GM12878 (cell line): ENCODE data around the gene AIRE. TPM values are rescaled to one million over a fixed set of nuclear protein-coding genes. Genes with fewer than 3 reads are reported as not detected.

Experiments used
- ATAC-seq: fragments of 200-7000 bp; cut with Tn5 transposase; 3 replicates; pipeline ENCODE4 v1.9.1; 2020; ENCODE audit warnings: mild to moderate bottlenecking, moderate library complexity
- BruUV-seq: library from RNA; stranded (reverse); fragments of 400-500 nt; replicated peaks from 2 replicates; lab custom pipeline; 2021; lab: Mats Ljungman, UMichigan
- CTCF ChIA-PET: fragments of 300-600 bp; sonication (Branson Sonifier 250); formaldehyde crosslinking; extraction: SDS; loops from one replicate; lab custom pipeline; 2021; ENCODE audit warnings: inconsistent platforms; lab: Yijun Ruan, JAX
- POLR2A ChIA-PET: fragments of 350-600 bp; formaldehyde crosslinking; extraction: SDS; loops from one replicate; lab custom pipeline; 2021; ENCODE audit warnings: inconsistent platforms; lab: Charles Lee
- RAD21 ChIA-PET: fragments of 300-600 bp; sonication (Branson Sonifier 250); formaldehyde crosslinking; loops from one replicate; lab custom pipeline; 2023; ENCODE audit warnings: antibody characterized with exemption; ENCODE audit not compliant: unreplicated experiment; lab: Charles Lee
- SMC1A ChIA-PET: fragments of 300-600 bp; sonication (Branson Sonifier 250); formaldehyde crosslinking; loops from one replicate; lab custom pipeline; 2023; ENCODE audit not compliant: unreplicated experiment, uncharacterized antibody; lab: Charles Lee
- DNase-seq: peaks from one replicate; pipeline ENCODE4 v3.0.0-alpha.2; 2011; ENCODE audit warnings: low read depth, low spot score
- FAIRE-seq: peaks from 3 replicates; lab custom pipeline; 2011; peaks lifted over from hg19 to GRCh38; lab: Jason Lieb, UNC
- H2AFZ ChIP-seq: 2 replicates; pipeline ENCODE4 v1.6.0; 2011; ENCODE audit warnings: low read depth, low read length, control low read depth; ENCODE audit not compliant: control insufficient read depth
- H3K27ac ChIP-seq: 2 replicates; pipeline ENCODE4 v1.5.1; 2011; ENCODE audit warnings: control low read depth; ENCODE audit not compliant: control insufficient read depth, insufficient read depth
- H3K27me3 ChIP-seq, 2 experiments: replicated peaks in 1 of 2; 2 replicates each; pipeline versions ENCODE4 v1.6.0 to v1.6.1; 2011; ENCODE audit warnings: low read length in 1 of 2; ENCODE audit not compliant: control insufficient read depth in 2 of 2, insufficient read depth in 2 of 2
- H3K36me3 ChIP-seq, 2 experiments: 2 replicates each; pipeline ENCODE4 v1.5.1; 2011; ENCODE audit warnings: low read length in 1 of 2; ENCODE audit not compliant: control insufficient read depth in 2 of 2, insufficient read depth in 2 of 2
- H3K4me1 ChIP-seq: 2 replicates; pipeline ENCODE4 v1.6.1; 2011; ENCODE audit warnings: mild to moderate bottlenecking, low read length, moderate library complexity, mixed read lengths; ENCODE audit not compliant: control insufficient read depth, insufficient read depth
- H3K4me2 ChIP-seq: 2 replicates; pipeline ENCODE4 v1.6.0; 2011; ENCODE audit warnings: control low read depth; ENCODE audit not compliant: control insufficient read depth, insufficient read depth
- H3K4me3 ChIP-seq: fragments of 200-600 bp; sonication (generic); 2 replicates; pipeline ENCODE4 v1.5.1; 2016
- H3K79me2 ChIP-seq: 2 replicates; pipeline ENCODE4 v1.6.0; 2011; ENCODE audit warnings: low read length; ENCODE audit not compliant: control insufficient read depth, insufficient read depth
- H3K9ac ChIP-seq: 2 replicates; pipeline ENCODE4 v1.8.0; 2011; ENCODE audit warnings: low read length, control low read depth, mixed read lengths; ENCODE audit not compliant: control insufficient read depth, insufficient read depth
- H3K9me3 ChIP-seq: replicated peaks from 3 replicates; pipeline ENCODE4 v1.5.1; 2011; ENCODE audit warnings: mild to moderate bottlenecking, low read length; ENCODE audit not compliant: control insufficient read depth, insufficient read depth
- H4K20me1 ChIP-seq: 2 replicates; pipeline ENCODE4 v1.6.0; 2011; ENCODE audit not compliant: control insufficient read depth, insufficient read depth
- CBX5 ChIP-seq: sonication (generic); IDR thresholded peaks from 2 replicates; pipeline ENCODE4 v1.6.1; 2016; ENCODE audit warnings: low read depth, moderate library complexity, mild to moderate bottlenecking, inconsistent platforms
- CREB1 ChIP-seq: IDR thresholded peaks from 2 replicates; pipeline ENCODE4 v1.6.1; 2012; ENCODE audit warnings: low read depth, mild to moderate bottlenecking, inconsistent platforms
- DPF2 ChIP-seq: fragments of 450-650 bp; IDR thresholded peaks from 2 replicates; pipeline ENCODE4 v1.6.1; 2017; ENCODE audit warnings: mild to moderate bottlenecking
- MEF2A ChIP-seq: IDR thresholded peaks from 2 replicates; pipeline ENCODE4 v1.6.1; 2011; ENCODE audit warnings: low read depth, mild to moderate bottlenecking, low read length, moderate library complexity; ENCODE audit not compliant: insufficient read depth
- PAX5 ChIP-seq: IDR thresholded peaks from 2 replicates; pipeline ENCODE4 v1.6.1; 2011; ENCODE audit warnings: low read depth, low read length, borderline replicate concordance
- POLR2A ChIP-seq: IDR thresholded peaks from 2 replicates; pipeline ENCODE4 v1.6.1; 2011; ENCODE audit warnings: low read depth, mild to moderate bottlenecking, low read length
- SRF ChIP-seq, 2 experiments: IDR thresholded peaks; 2 replicates each; pipeline ENCODE4 v1.6.1; 2011; ENCODE audit warnings: low read depth in 2 of 2, low read length in 2 of 2, mild to moderate bottlenecking in 1 of 2, moderate library complexity in 1 of 2
- YBX1 ChIP-seq: fragments of 450-650 bp; IDR thresholded peaks from 2 replicates; pipeline ENCODE4 v1.6.1; 2016; ENCODE audit warnings: antibody characterized with exemption
- ZNF207 ChIP-seq: fragments of 450-650 bp; IDR thresholded peaks from 2 replicates; pipeline ENCODE4 v1.6.1; 2014; ENCODE audit warnings: antibody characterized with exemption, mild to moderate bottlenecking, borderline replicate concordance
- ZSCAN29 ChIP-seq: fragments of 450-650 bp; IDR thresholded peaks from 2 replicates; pipeline ENCODE4 v1.6.1; 2017; ENCODE audit warnings: mild to moderate bottlenecking, moderate library complexity
- WGBS: methylation state at CpG from one replicate; pipeline ENCODE4 v1.1.6; 2016; ENCODE audit warnings: low lambda C conversion rate; ENCODE audit not compliant: insufficient replicate concordance, insufficient coverage; ENCODE audit errors: missing lambda C conversion rate; 5-methylcytosine and 5-hydroxymethylcytosine counted together
- in situ Hi-C: fragments of 300-500 bp; cut with MboI; formaldehyde crosslinking; loops from 9 replicates; pipeline ENCODE4 v1.14.3; 2018; ENCODE audit warnings: mixed read lengths
- intact Hi-C: fragments of 100-400 bp; cut with micrococcal nuclease; formaldehyde crosslinking; loops from one replicate; pipeline ENCODE4 v1.14.2; 2022; ENCODE audit not compliant: unreplicated experiment
- polyA plus RNA-seq, 11 experiments: library from polyadenylated mRNA; depleted of rRNA in 4 of 11; unstranded in 6 of 11; stranded (reverse) in 5 of 11; fragments of >200 nt; fragmentation: Nextera tagmentation in 4 of 11; fragmentation: Illumina TruSeq in 1 of 11; extraction: Ambion mirVana in 4 of 11; extraction: Trizol in 1 of 11; gene quantifications; 1 replicate in 1 of 11; 2 replicates in 10 of 11; pipeline versions ENCODE4 v1.2.1 to v1.2.3, GENCODE V29; 2011 to 2016; ENCODE audit warnings: inconsistent platforms in 2 of 11, missing spikeins in 2 of 11, low read depth in 1 of 11
- total RNA-seq, 4 experiments: library from RNA; depleted of rRNA in 3 of 4; stranded (reverse); fragments of >200 nt in 3 of 4; fragmentation: Illumina TruSeq in 1 of 4; extraction: Trizol in 1 of 4; gene quantifications; 2 replicates each; pipeline versions ENCODE4 v1.2.1 to v1.2.3, GENCODE V29; 2013 to 2021
- TF ChIP-seq, protein P1 (sequence below): fragments of 450-650 bp; IDR thresholded peaks from 2 replicates; pipeline ENCODE4 v1.6.1; 2017; ENCODE audit warnings: mild to moderate bottlenecking, moderate library complexity
- TF ChIP-seq, protein P2 (sequence below): IDR thresholded peaks from 2 replicates; pipeline ENCODE4 v1.6.1; 2012; ENCODE audit warnings: mild to moderate bottlenecking, low read depth, low read length

AIRE gene
- total and polyA plus RNA-seq, 10 of the 15 experiments (the other 5 are each of a cell fraction or from before 2014, with no cell fraction given) = 0.05 to 0.10 TPM; not detected in 8

DNA sequence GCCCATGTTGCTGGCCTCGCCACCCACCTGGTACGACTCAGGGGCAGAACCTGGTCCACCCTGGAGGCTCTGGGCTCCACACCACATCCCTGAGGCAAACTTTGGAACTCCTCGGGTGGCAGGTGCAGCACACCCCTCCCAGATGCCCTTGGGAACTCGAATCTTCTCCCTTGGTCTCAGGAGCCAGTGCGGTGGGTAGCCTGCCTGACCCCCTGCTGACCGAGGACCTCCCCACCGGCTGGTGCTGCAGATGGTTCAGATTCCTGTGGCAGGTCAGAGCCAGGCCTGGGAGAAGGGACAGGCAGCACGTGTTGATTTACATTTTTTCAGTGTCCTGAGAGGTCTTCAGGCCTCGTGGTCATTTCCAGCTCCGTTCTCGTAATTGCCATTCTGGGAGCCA, 59.8 kb downstream of the AIRE start:
- DNase-seq (no peak), ATAC-seq (no peak), FAIRE-seq (no peak)
- BruUV-seq = no TSS peak
- H3K27me3 ChIP-seq = no peaks in the 10 kb centered on the region; a peak in 1 of 4 replicates
- TF ChIP-seq CREB1 (no peak), POLR2A (no peak), ZSCAN29 (no peak), SRF (IDR thresholded peaks at IDR 0.05; ENCODE audit: low read depth in 2 of 2, low read length in 2 of 2) (no peak), CBX5 (no peak), YBX1 (no peak), DPF2 (no peak), ZNF207 (no peak), MEF2A (no peak), PAX5 (no peak)
- TF ChIP-seq, protein P1, sequence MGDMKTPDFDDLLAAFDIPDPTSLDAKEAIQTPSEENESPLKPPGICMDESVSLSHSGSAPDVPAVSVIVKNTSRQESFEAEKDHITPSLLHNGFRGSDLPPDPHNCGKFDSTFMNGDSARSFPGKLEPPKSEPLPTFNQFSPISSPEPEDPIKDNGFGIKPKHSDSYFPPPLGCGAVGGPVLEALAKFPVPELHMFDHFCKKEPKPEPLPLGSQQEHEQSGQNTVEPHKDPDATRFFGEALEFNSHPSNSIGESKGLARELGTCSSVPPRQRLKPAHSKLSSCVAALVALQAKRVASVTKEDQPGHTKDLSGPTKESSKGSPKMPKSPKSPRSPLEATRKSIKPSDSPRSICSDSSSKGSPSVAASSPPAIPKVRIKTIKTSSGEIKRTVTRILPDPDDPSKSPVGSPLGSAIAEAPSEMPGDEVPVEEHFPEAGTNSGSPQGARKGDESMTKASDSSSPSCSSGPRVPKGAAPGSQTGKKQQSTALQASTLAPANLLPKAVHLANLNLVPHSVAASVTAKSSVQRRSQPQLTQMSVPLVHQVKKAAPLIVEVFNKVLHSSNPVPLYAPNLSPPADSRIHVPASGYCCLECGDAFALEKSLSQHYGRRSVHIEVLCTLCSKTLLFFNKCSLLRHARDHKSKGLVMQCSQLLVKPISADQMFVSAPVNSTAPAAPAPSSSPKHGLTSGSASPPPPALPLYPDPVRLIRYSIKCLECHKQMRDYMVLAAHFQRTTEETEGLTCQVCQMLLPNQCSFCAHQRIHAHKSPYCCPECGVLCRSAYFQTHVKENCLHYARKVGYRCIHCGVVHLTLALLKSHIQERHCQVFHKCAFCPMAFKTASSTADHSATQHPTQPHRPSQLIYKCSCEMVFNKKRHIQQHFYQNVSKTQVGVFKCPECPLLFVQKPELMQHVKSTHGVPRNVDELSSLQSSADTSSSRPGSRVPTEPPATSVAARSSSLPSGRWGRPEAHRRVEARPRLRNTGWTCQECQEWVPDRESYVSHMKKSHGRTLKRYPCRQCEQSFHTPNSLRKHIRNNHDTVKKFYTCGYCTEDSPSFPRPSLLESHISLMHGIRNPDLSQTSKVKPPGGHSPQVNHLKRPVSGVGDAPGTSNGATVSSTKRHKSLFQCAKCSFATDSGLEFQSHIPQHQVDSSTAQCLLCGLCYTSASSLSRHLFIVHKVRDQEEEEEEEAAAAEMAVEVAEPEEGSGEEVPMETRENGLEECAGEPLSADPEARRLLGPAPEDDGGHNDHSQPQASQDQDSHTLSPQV = no peak
- TF ChIP-seq, protein P2, sequence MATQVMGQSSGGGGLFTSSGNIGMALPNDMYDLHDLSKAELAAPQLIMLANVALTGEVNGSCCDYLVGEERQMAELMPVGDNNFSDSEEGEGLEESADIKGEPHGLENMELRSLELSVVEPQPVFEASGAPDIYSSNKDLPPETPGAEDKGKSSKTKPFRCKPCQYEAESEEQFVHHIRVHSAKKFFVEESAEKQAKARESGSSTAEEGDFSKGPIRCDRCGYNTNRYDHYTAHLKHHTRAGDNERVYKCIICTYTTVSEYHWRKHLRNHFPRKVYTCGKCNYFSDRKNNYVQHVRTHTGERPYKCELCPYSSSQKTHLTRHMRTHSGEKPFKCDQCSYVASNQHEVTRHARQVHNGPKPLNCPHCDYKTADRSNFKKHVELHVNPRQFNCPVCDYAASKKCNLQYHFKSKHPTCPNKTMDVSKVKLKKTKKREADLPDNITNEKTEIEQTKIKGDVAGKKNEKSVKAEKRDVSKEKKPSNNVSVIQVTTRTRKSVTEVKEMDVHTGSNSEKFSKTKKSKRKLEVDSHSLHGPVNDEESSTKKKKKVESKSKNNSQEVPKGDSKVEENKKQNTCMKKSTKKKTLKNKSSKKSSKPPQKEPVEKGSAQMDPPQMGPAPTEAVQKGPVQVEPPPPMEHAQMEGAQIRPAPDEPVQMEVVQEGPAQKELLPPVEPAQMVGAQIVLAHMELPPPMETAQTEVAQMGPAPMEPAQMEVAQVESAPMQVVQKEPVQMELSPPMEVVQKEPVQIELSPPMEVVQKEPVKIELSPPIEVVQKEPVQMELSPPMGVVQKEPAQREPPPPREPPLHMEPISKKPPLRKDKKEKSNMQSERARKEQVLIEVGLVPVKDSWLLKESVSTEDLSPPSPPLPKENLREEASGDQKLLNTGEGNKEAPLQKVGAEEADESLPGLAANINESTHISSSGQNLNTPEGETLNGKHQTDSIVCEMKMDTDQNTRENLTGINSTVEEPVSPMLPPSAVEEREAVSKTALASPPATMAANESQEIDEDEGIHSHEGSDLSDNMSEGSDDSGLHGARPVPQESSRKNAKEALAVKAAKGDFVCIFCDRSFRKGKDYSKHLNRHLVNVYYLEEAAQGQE = no peak
- H3K79me2 ChIP-seq = no peaks in the 10 kb centered on the region
- in situ Hi-C loops (no loop called here), intact Hi-C loops (no loop called here)
- no peak overlapping the region for H2AFZ ChIP-seq
- no peaks in the 10 kb centered on the region; the same call in 1 of the 2 replicates for H3K4me1 ChIP-seq
- CTCF ChIA-PET = interaction anchor here (0.6 kb wide), 1 partner anchor 133 kb away, joined by 3 read pairs; no protein-coding TSS in a partner anchor
- no peaks in the 10 kb centered on the region for H4K20me1 ChIP-seq
- no peak overlapping the region for H3K27ac ChIP-seq
- no peaks in the 10 kb centered on the region for H3K9me3 ChIP-seq
- 28% methylated on average over 11 of the region's 11 CpGs for WGBS
- SMC1A ChIA-PET = no interaction called here
- H3K9ac ChIP-seq = no peak overlapping the region
- POLR2A ChIA-PET = no interaction called here
- no peak overlapping the region for H3K4me3 ChIP-seq
- H3K36me3 ChIP-seq = no peaks in the 10 kb centered on the region
- H3K4me2 ChIP-seq = no peak overlapping the region
- RAD21 ChIA-PET = no interaction called here
